Gastrocnemius medialis (tissue), 4 donors: Measurements from ENCODE around the gene CA10. TPM values are rescaled to one million over a fixed set of nuclear protein-coding genes. Genes with fewer than 3 reads are reported as not detected.

Experiments
- ATAC-seq, 2 donors: fragments of 150-250 bp; one replicate each; pipeline ENCODE4 v1.9.1; 2016
- DNase-seq, 2 donors: peaks; one replicate each; pipeline ENCODE4 v3.0.0-alpha.2; 2019
- H3K27ac ChIP-seq, 4 donors: fragments of 200-600 bp; sonication (generic); 1 replicate in 1 of 4; 2 replicates in 3 of 4; pipeline ENCODE4 v1.5.1; 2016 to 2018; ENCODE audit warnings: mild to moderate bottlenecking in 2 of 4, moderate library complexity in 1 of 4
- H3K27me3 ChIP-seq, 3 donors: fragments of 200-600 bp; sonication (generic) in 2 of 3; 1 replicate in 1 of 3; 2 replicates in 2 of 3; pipeline versions ENCODE4 v1.5.1 to v1.6.0; 2016 to 2019; ENCODE audit warnings: mild to moderate bottlenecking in 1 of 3, moderate library complexity in 1 of 3
- H3K36me3 ChIP-seq, 2 donors: fragments of 200-600 bp; sonication (generic) in 1 of 2; one replicate each; pipeline ENCODE4 v1.5.1; 2017 to 2018
- H3K4me1 ChIP-seq, 2 donors: fragments of 200-600 bp; sonication (generic) in 1 of 2; one replicate each; pipeline ENCODE4 v1.5.1; 2016 to 2017; ENCODE audit warnings: mild to moderate bottlenecking in 2 of 2
- H3K4me3 ChIP-seq, 4 donors: fragments of 200-600 bp; sonication (generic) in 3 of 4; 1 replicate in 1 of 4; 2 replicates in 3 of 4; pipeline ENCODE4 v1.5.1; 2016 to 2019; ENCODE audit warnings: mild to moderate bottlenecking in 2 of 4
- H3K9me3 ChIP-seq, 3 donors: fragments of 200-600 bp; sonication (generic) in 2 of 3; 1 replicate in 1 of 3; 2 replicates in 2 of 3; pipeline ENCODE4 v1.5.1; 2016 to 2019
- CTCF ChIP-seq, 5 experiments: fragments of 450-650 bp in 3 of 5; fragments of 200-600 bp in 2 of 5; sonication (generic) in 2 of 5; IDR thresholded peaks in 4 of 5; conservative IDR thresholded peaks in 1 of 5; 1 replicate in 4 of 5; 2 replicates in 1 of 5; pipeline ENCODE4 v1.5.1; 2016 to 2019; ENCODE audit warnings: antibody characterized with exemption in 5 of 5, mild to moderate bottlenecking in 3 of 5, moderate library complexity in 3 of 5
- POLR2A ChIP-seq, 2 donors: fragments of 450-650 bp; IDR thresholded peaks; one replicate each; pipeline ENCODE4 v1.6.1; 2017; ENCODE audit warnings: antibody characterized with exemption in 2 of 2, mild to moderate bottlenecking in 2 of 2, moderate library complexity in 2 of 2
- in situ Hi-C, 4 donors: fragments of 200-750 bp; cut with MboI; loops; one replicate each; pipeline versions ENCODE4 v1.15.0 to v1.8.0; 2017; ENCODE audit warnings: low sequenced_read_pairs in 4 of 4
- intact Hi-C: fragments of 100-400 bp; cut with DNase I; formaldehyde crosslinking; loops from one replicate; pipeline ENCODE4 v1.15.1; 2023; ENCODE audit warnings: low total_unique reads
- total RNA-seq, 4 donors: library from RNA; depleted of rRNA; stranded (reverse); fragments of >200 nt; gene quantifications; one replicate each; pipeline versions ENCODE4 v1.1.0 to v1.2.3, GENCODE V29; 2016

CA10 gene
- total RNA-seq, 4 donors from 2014 or later, result not detected

GRCh38 chr17:52041123-52041617, 117.3 kb downstream of the CA10 start:
- no peaks in the 10 kb centered on the region for H3K4me1 ChIP-seq
- H3K27ac ChIP-seq, result no peak overlapping the region
- in situ Hi-C loops (no loop called here), intact Hi-C loops (no loop called here)
- no peak for DNase-seq
- TF ChIP-seq CTCF (IDR thresholded peaks at IDR 0.05 in 4 of 5, conservative IDR thresholded peaks at IDR 0.05 in 1 of 5), result no peak
- TF ChIP-seq POLR2A (IDR thresholded peaks at IDR 0.05), result no peak
- H3K36me3 ChIP-seq, result no peaks in the 10 kb centered on the region
- H3K9me3 ChIP-seq, result no peaks in the 10 kb centered on the region
- no peaks in the 10 kb centered on the region for H3K27me3 ChIP-seq
- ATAC-seq, result no peak
- no peak overlapping the region for H3K4me3 ChIP-seq

- in situ Hi-C loops, result no loop called here
Observed at GRCh38 chr17:52036416-52036815, 122.1 kb downstream of the CA10 start.

DNA sequence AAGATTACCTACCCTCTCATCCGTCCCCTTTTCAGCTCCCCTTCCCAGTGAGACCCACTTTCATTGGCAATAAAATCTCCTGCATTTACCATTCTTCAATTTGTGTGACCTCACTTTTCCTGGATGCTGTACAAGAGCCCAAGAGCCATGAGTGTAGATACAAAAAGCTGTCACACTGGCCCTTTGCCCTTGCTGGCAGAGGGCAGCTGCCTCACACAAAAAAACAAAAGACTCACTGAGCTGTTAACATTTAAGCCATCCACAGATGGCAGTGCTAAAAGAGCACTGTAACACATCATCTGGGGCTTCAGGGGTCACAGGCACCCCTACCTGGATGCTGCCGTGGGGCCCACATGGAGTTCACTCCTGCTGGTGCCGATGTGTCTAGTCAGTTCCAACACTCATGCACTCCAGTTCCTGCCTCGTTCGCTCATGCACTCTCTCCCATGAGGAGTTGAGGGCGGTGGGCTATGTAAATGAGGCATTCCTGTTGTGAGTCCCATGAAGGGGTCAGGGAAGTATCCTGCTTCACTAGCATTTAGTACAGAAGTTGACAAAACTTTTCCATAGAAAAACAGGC, 123.1 kb downstream of the CA10 start:
- H3K4me3 ChIP-seq, result no peak overlapping the region
- H3K4me1 ChIP-seq, result no peaks in the 10 kb centered on the region
- ATAC-seq, result no peak
- TF ChIP-seq CTCF (IDR thresholded peaks at IDR 0.05 in 4 of 5, conservative IDR thresholded peaks at IDR 0.05 in 1 of 5) (no peak), POLR2A (IDR thresholded peaks at IDR 0.05) (no peak)
- no peaks in the 10 kb centered on the region for H3K36me3 ChIP-seq
- intact Hi-C loops, result no loop called here
- no peak overlapping the region for H3K27ac ChIP-seq
- no peaks in the 10 kb centered on the region for H3K27me3 ChIP-seq
- DNase-seq, result no peak
- H3K9me3 ChIP-seq, result no peaks in the 10 kb centered on the region
- in situ Hi-C loops, result no loop called here

More at GRCh38 chr17:52036416-52036815, 122.1 kb downstream of the CA10 start:
- TF ChIP-seq POLR2A (IDR thresholded peaks at IDR 0.05) (no peak), CTCF (IDR thresholded peaks at IDR 0.05 in 4 of 5, conservative IDR thresholded peaks at IDR 0.05 in 1 of 5) (no peak)
- DNase-seq, result no peak
- intact Hi-C loops, result no loop called here
- Histone ChIP-seq H3K27ac (no peak overlapping the region), H3K9me3 (no peaks in the 10 kb centered on the region), H3K27me3 (no peaks in the 10 kb centered on the region), H3K36me3 (no peaks in the 10 kb centered on the region), H3K4me1 (no peaks in the 10 kb centered on the region), H3K4me3 (no peak overlapping the region)
- ATAC-seq, result no peak

DNA sequence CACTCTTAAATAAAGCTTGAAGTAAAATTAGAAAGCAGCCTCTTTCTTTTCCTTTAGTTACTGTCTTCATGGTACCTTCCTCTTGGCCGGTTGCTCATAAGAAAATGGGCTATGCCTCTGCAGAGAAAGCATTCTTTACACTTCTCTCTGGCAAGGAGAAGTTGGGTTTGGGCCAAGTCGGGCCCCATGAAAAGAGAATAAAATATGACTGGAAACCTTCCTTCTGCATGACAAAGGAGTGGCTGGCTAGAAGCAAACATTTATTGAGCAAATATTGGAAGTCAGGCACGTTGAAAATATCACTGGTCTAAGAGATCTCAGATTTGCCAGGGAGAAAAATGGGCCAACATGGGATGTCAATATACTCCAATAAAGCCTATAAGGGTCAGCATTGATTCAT, 126.1 kb downstream of the CA10 start:
- intact Hi-C loops (no loop called here), in situ Hi-C loops (no loop called here)
- Histone ChIP-seq H3K27ac (no peak overlapping the region), H3K4me3 (no peak overlapping the region), H3K4me1 (no peaks in the 10 kb centered on the region), H3K36me3 (no peaks in the 10 kb centered on the region), H3K27me3 (no peaks in the 10 kb centered on the region), H3K9me3 (no peaks in the 10 kb centered on the region)
- ATAC-seq (no peak), DNase-seq (no peak)
- no peak for TF ChIP-seq CTCF (IDR thresholded peaks at IDR 0.05 in 4 of 5, conservative IDR thresholded peaks at IDR 0.05 in 1 of 5)
- TF ChIP-seq POLR2A (IDR thresholded peaks at IDR 0.05), result no peak

- intact Hi-C loops (no loop called here), in situ Hi-C loops (no loop called here)
- Histone ChIP-seq H3K4me3 (no peak overlapping the region), H3K27ac (no peak overlapping the region), H3K9me3 (no peaks in the 10 kb centered on the region), H3K36me3 (no peaks in the 10 kb centered on the region), H3K4me1 (no peaks in the 10 kb centered on the region), H3K27me3 (no peaks in the 10 kb centered on the region)
- ATAC-seq, result no peak
- no peak for DNase-seq
- TF ChIP-seq POLR2A (IDR thresholded peaks at IDR 0.05) (no peak), CTCF (IDR thresholded peaks at IDR 0.05 in 4 of 5, conservative IDR thresholded peaks at IDR 0.05 in 1 of 5) (no peak)
Observed at GRCh38 chr17:52030052-52030451, 128.5 kb downstream of the CA10 start.
